Regular cardiac myocyte (primary cell): Measurements from ENCODE around the gene LAD1. TPM values are rescaled to one million over a fixed set of nuclear protein-coding genes. Genes with fewer than 3 reads are reported as not detected.

Source experiments
- total RNA-seq: library from RNA; depleted of rRNA; stranded (reverse); fragments of >200 nt; gene quantifications from 2 replicates; pipeline ENCODE4 v1.2.3, GENCODE V29; 2014

The LAD1 gene, protein sequence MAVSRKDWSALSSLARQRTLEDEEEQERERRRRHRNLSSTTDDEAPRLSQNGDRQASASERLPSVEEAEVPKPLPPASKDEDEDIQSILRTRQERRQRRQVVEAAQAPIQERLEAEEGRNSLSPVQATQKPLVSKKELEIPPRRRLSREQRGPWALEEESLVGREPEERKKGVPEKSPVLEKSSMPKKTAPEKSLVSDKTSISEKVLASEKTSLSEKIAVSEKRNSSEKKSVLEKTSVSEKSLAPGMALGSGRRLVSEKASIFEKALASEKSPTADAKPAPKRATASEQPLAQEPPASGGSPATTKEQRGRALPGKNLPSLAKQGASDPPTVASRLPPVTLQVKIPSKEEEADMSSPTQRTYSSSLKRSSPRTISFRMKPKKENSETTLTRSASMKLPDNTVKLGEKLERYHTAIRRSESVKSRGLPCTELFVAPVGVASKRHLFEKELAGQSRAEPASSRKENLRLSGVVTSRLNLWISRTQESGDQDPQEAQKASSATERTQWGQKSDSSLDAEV
- under 0.01 and 0.19 TPM in 2 replicates for total RNA-seq

DNA sequence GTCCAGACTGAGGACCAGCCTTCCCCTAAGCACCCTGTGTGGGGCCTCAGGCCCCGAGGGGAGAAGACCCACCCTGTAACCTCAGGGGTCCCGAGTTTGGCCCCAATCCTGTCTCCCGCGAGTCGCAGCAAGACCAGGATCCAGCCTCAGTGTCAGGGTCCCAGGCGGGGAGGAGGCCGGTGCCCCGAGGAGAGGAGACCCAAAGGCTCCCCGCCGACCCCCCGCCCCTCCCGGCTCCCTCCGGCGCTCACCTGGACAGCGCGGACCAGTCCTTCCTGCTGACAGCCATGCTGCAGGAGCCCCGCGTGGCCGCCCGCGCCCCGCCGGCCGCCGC, at the start of gene LAD1:
Gene LAD1, minus strand, starts transcription at position 307 of the 334 bp plus-strand sequence. Its CDS starts 18 bp downstream, at position 289.

DNA sequence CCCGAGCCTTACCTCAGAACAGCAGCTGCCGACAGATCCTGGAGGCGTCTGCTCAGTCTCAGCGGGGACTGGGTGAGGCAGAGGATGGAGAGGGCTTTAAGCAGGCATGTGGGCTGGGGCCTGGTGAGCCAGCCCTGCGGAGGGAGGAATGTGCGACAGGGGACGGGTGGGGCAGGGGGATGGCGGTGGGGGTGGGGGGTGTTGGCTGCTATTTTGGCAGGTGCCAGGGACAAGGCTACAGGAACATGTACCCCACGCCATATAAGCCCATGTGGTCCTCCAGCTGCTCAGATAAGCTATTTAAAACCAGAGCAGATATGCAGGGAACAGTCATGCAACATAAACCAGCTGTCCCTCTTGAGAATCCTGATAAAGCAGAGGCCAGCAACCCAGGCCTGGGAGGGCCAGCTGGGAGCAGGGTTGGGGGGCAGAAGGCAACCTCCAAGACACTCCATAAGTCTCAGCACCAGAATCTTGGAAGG, 21.5 kb downstream of the LAD1 start, which contains the start of gene TNNT2:
Gene TNNT2, minus strand, starts transcription at position 70 of the 482 bp plus-strand sequence. CDS start 4,426 bp downstream, outside the sequence.

Other genes starting within 250 kb of the LAD1 start
- 65.9 and 86.5 TPM in 2 replicates for gene TMEM9, start 244.8 kb downstream of the LAD1 start, total RNA-seq
- gene IGFN1, start 208.5 kb downstream of the LAD1 start, total RNA-seq, result 0.28 TPM in 1 of 2 replicates, not detected in the other
- gene PKP1, start 115.8 kb downstream of the LAD1 start, total RNA-seq, result under 0.01 and 0.19 TPM in 2 replicates
- gene TNNT2, start 21.6 kb downstream of the LAD1 start, total RNA-seq, result not detected in 2 replicates
- not detected in 2 replicates for gene TNNI1, start 22.4 kb upstream of the LAD1 start, total RNA-seq
- gene PHLDA3, start 69.9 kb upstream of the LAD1 start, total RNA-seq, result 69.0 and 104 TPM in 2 replicates
- 317 and 374 TPM in 2 replicates for gene CSRP1, start 107.8 kb upstream of the LAD1 start, total RNA-seq
- gene NAV1, start 139.8 kb upstream of the LAD1 start, total RNA-seq, result 23.0 and 30.7 TPM in 2 replicates